Stimulated activated naive CD4-positive, alpha-beta T cell treated with Interleukin-2 at 50 U/mL for 16 hours (primary cell): Measurements from ENCODE around the gene TEX51.

Source experiments
- DNase-seq: peaks from one replicate; lab custom pipeline; 2025; lab: John Stamatoyannopoulos, UW

The TEX51 gene

GRCh38 chr2:126898636-126899035, at the start of gene TEX51:
Gene TEX51 (plus strand): TSS chr2:126898890. CDS start chr2:126898919, 29 bp downstream.
- no peak for DNase-seq

DNA sequence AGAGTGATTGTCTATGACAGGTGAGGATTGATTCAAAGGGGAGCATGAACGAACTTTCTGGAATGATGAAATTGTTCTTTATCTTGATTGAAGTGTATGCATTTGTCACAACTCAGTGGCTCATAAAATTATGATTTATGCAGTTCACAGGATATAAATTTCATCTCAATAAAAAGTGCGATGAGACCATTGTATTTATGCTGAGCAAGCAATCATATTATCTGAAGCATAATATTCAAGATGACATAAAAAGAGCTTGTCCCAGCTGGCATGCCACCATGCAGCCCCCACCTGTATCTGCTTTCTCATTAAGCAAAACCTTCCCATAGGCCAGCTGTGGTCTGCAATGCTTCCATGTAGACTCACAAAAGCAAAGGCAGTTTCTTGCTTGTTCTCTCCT, 49.6 kb upstream of the TEX51 start:
- no peak for DNase-seq

DNA sequence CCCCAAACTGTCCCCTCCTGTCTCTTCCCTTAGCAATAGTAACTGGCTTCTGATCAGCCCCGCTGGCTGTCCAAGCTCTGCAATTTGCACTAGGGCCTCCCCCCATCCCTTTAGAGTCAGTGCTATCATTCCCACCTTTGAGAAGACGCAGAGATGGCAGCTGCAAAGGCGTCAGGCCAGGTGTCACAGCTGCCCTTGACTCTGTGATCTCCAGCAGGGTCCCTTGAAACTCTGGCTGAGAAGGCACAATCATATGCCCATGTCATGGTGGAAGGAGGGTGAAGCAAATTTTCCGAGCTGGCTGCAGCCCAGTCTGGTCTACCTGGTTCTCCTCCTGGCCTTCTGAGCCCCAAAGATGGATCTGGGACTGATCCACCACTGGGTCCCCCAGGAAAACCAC, 49.2 kb upstream of the TEX51 start:
- DNase-seq: no peak

- no peak for DNase-seq
These were observed 48.6 kb upstream of the TEX51 start for GRCh38 chr2:126849991-126850535.

- no peak for DNase-seq
These were observed 47.8 kb upstream of the TEX51 start for GRCh38 chr2:126850940-126851339.

DNA sequence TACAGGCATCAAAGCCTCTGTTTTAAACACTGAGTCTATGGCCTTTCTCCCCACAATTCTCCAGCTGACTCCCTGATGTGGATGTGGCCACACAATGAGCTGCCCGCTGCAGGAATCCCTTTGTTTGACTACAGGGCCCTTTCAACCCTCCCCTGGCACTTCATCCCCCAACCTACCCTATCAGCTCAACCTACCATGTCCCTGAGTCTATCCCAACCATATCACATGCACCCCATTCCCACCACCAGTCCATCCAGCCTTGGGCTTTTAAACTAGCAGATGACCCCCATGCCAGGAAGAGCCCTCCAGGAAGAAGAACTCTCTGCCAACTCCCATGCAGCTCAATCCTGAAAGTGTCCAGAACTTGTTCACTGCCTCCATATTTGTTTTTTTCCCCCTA, 46.9 kb upstream of the TEX51 start:
- DNase-seq: no peak

DNA sequence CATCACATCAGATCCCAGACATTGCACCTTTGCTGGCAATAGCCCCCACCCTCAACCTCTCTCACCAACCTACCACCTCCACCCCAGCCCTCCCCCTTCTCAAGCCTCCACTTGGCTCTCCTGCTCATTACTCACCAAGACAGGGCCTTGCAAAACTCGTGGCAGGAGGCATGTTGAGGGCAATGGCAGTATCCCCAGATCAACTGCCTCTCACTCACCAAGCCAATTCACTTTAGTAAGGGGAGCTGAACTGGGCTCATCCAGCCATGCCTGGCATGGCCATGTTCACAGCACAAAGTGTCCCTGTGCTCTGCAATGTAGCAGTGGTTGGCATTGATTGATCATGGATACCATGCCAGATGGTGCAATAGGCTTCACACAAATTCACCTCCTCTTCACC, 46.3 kb upstream of the TEX51 start:
- no peak for DNase-seq

GRCh38 chr2:126855606-126856005, 43.1 kb upstream of the TEX51 start:
- DNase-seq: no peak

DNA sequence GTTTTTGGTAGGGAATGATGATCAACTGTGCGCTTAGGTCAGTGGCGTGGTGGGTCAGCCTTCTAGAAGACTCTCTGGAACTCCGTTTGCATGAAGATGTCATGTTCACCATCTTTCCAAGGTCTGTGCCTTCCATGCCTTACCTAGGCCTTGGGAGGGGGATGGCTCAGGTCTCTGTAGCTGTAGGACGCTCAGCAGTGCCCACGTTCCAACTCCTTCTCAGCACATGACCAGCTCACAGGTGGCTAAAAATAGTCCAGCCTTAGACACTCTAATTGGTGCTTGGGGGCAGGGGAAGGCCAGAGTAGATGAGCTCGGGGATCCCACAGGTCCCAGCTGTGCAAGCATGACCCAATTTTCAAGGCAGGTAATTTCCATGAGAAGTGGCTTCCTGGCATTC, 42.3 kb upstream of the TEX51 start:
- DNase-seq: no peak

GRCh38 chr2:126857502-126857901, 41.2 kb upstream of the TEX51 start:
- DNase-seq: no peak

DNA sequence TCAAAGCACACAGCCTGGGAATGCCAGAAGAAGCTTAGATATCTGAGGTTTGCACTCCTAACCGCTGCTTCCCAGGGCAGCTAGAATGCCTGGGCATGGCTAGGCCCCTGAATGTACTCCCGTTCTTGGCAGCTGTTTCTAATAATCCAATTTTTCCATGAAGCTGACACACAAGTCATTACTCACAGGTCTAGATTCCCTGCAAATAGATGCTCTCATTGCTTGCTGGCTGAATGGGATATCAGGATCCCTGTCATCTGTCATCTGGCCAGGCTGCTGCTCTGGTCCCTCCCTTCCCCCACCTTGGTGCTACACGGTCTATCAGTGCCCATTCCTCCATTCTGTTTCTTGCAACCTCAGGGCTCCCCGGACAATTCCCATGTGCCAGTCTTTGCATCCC, 40.7 kb upstream of the TEX51 start:
- no peak for DNase-seq

DNA sequence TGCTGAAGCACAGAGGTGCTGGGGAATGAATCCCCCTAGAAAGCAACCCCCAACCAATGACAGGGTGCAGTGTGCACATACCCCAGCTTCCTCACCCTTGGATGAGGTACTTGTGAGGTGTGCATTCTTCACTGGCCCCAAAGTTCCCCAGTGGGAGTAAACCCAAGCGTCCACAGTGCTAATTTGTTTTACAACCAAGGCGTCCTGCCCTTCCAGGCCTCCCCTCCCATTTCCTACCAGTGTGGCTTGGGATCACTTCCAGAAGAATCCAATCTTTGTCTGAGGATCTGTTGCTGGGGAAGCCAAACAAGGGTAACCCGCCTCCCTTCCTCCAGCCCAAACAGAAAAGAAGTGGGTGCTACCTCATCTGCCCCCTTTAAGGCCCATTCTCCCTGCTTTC, 40.3 kb upstream of the TEX51 start:
- DNase-seq: no peak

- no peak for DNase-seq
These were observed 39.7 kb upstream of the TEX51 start for GRCh38 chr2:126858991-126859390.

DNA sequence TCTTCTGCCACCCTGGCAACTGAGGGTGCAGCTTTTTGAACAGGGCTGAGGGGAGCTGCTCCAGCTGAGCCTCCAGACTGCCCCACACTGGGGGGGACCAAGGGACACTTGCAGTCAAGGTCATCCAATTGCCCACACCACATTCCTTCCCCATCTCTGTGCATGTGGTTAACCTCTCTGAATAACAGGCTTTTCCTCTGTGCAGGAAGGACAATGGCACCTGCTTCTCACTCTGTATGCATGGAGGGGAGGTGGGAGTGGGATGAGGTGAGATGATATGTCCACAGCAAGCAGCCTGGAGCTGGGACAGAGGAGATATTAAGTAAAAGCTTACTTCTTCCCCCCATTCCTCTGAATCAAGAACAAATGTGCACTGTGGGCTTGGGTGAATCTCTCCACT, 39.1 kb upstream of the TEX51 start:
- no peak for DNase-seq

GRCh38 chr2:126860385-126860784, 38.3 kb upstream of the TEX51 start:
- no peak for DNase-seq

DNA sequence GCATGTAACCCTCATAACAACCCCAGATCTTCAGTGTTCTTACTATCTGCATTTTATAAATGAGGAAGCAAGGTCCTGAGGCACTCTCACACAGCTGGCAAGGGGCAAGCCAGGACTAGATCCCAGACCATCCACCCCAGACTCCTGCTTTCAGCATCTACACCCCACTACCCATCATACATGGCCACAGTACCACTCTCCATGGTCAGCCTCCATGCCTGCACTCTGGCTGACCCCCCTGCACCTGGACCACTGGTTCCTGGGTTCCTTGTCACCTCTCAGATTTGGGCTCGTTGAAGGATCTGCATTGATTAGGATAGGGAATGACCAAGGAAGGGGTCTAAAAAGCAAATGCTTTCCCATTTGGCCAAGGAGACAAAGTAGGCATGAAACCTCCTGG, 36.0 kb upstream of the TEX51 start:
- DNase-seq: no peak

- DNase-seq: no peak
These were observed 35.2 kb upstream of the TEX51 start for GRCh38 chr2:126863336-126864015.

DNA sequence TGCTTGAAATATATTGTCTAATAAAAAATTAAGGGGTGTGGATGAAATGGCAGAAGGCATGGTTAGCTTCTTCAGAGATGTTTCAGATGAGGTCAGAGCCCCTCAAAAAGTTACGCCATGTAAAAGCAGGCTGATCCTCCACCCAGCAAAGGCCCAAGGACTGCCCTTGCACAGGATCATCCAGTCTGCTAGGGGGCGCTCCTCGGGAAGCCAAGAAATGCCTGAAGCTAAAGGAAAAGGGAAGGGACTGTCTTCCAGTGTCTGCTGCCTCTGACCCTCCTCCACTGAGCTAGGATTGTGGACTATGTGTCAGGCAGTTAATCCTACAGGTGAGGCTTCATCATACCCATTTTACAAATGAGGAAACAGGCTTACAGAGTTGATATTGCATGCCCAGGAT, 33.8 kb upstream of the TEX51 start:
- no peak for DNase-seq

DNA sequence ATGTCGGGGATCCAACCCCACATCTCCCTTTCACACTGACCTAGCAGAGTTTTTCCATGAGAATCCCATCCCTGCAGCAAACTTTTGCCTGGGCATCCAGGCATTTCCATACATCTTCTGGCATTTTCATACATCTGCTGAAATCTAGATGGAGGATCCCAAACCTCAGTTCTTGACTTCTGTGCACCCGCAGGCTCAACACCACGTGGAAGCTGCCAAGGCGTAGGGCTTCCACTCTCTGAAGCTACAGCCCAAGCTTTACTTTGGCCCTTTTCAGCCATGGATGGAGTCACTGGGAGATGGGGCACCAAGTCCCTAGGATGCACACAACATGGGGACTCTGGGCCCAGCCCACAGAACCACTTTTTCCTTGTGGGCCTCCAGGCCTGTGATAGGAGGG, 32.2 kb upstream of the TEX51 start:
- DNase-seq: no peak

DNA sequence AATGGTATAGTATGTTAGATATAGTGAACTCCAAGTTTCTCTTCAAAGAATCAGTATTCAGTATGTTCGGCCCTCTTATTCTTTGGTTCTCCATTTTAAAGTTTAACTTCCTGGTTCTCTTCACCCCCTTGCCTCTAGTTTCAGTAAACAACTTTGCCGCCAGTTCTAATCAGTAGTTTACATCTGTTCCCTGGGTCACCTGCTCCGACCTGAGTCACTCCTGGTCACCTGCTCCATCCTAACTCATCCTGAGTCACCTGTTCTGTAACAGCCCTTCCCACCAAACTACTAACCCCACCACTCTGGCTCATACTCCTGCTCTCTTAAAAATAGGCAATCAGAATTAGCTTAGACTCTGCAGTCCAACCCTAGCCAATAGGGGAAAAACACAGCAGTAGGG, 23.7 kb upstream of the TEX51 start:
- no peak for DNase-seq

GRCh38 chr2:126876631-126877030, 22.1 kb upstream of the TEX51 start:
- DNase-seq: no peak

- no peak for DNase-seq
These were observed 21.6 kb upstream of the TEX51 start for GRCh38 chr2:126877041-126877440.

DNA sequence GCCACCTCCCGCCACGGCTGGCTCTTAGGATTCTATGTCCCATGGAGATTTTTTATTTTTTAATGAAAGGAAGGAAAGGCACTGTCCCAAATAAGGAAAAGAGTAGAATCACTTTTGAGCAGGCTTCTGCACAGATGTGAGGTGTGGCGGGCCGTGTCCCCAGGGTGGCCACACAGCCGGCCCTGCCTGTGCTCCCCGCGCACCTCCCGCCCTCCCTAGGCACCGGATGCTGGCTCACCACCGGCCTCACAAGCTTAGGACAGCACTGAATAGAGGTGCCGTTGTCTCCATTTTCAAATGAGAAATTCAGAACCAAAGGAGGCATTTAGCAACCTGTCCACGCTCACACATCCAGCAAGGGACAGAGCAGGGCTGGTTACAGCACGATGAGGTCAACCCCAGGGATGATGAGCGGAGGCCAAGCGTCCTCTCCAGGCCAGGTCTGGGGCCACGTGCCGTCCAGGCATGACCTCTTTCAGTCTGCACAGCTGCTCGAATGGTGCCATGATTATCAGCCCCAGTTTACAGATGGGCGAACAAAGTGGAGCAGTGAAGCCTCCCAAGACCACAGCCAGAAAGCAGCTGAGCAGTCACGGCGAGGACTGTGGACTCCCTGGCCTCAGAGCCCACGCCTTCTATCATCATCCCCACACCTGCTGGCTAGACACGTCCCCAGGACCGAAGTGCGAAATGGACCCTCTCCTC, 20.7 kb upstream of the TEX51 start:
- no peak for DNase-seq

GRCh38 chr2:126878601-126879000, 20.1 kb upstream of the TEX51 start:
- no peak for DNase-seq
